ENCODE results near the gene SFMBT2. TPM values are rescaled to one million over a fixed set of nuclear protein-coding genes. Genes with fewer than 3 reads are reported as not detected.

SFMBT2 gene
- total RNA-seq, 3 donors from 2014 or later (not counting 1 experiment from before 2014, with no cell fraction given) = 50.4 to 70.4 (median 52.2) TPM

- ATAC-seq = no peak
- H3K4me1 Mint-ChIP-seq = peaks cover 0 to 14% of the 10 kb centered on the region in 2 donors
- H3K4me3 ChIP-seq (ENCODE audit: low read length) = no peak overlapping the region
- no peak overlapping the region for H3K27ac Mint-ChIP-seq
- DNase-seq = no peak
- intact Hi-C loops (cut with micrococcal nuclease) = no loop called here
- no peak for TF ChIP-seq CTCF (IDR thresholded peaks at IDR 0.05)
- no peaks in the 10 kb centered on the region for H3K9me3 ChIP-seq (ENCODE audit: control insufficient read depth, insufficient read depth, low read length)
- no peaks in the 10 kb centered on the region for H3K9me3 Mint-ChIP-seq
- no peak overlapping the region for H3K27ac ChIP-seq (ENCODE audit: low read length)
- no peaks in the 10 kb centered on the region for H3K36me3 ChIP-seq (ENCODE audit: control insufficient read depth, insufficient read depth, low read length)
- WGBS (ENCODE audit: insufficient coverage) = 87% methylated on average over 7 of the region's 7 CpGs
- H3K4me3 Mint-ChIP-seq = no peak overlapping the region
- no peaks in the 10 kb centered on the region for H3K27me3 ChIP-seq (ENCODE audit: control insufficient read depth, insufficient read depth, low read length)
- no peaks in the 10 kb centered on the region for H3K36me3 Mint-ChIP-seq
- peaks cover 3% of the 10 kb centered on the region for H3K4me1 ChIP-seq (ENCODE audit: control insufficient read depth, insufficient read depth, low read length)
- H3K27me3 Mint-ChIP-seq (ENCODE audit: low read depth in 2 of 2) = peaks cover under 1 to 7% of the 10 kb centered on the region in 2 donors
Measured at GRCh38 chr10:7439696-7440095, 28.9 kb upstream of the SFMBT2 start.

GRCh38 chr10:7438196-7438986 is 27.6 kb upstream of the SFMBT2 start:
- no peak overlapping the region for H3K4me3 ChIP-seq (ENCODE audit: low read length)
- no peaks in the 10 kb centered on the region for H3K9me3 ChIP-seq (ENCODE audit: control insufficient read depth, insufficient read depth, low read length)
- H3K27me3 ChIP-seq (ENCODE audit: control insufficient read depth, insufficient read depth, low read length) = no peaks in the 10 kb centered on the region
- DNase-seq = no peak
- H3K4me3 Mint-ChIP-seq = no peak overlapping the region
- no peak overlapping the region for H3K27ac Mint-ChIP-seq
- H3K27ac ChIP-seq (ENCODE audit: low read length) = no peak overlapping the region
- peaks cover 0 to 12% of the 10 kb centered on the region in 2 donors for H3K4me1 Mint-ChIP-seq
- peaks cover 3% of the 10 kb centered on the region for H3K4me1 ChIP-seq (ENCODE audit: control insufficient read depth, insufficient read depth, low read length)
- WGBS (ENCODE audit: insufficient coverage) = 57% methylated on average over 17 of the region's 19 CpGs
- no peaks in the 10 kb centered on the region for H3K36me3 ChIP-seq (ENCODE audit: control insufficient read depth, insufficient read depth, low read length)
- no peaks in the 10 kb centered on the region for H3K9me3 Mint-ChIP-seq
- H3K27me3 Mint-ChIP-seq (ENCODE audit: low read depth in 2 of 2) = peaks cover 1 to 7% of the 10 kb centered on the region in 2 donors
- intact Hi-C loops (cut with micrococcal nuclease) = no loop called here
- no peak for ATAC-seq
- no peaks in the 10 kb centered on the region for H3K36me3 Mint-ChIP-seq
- TF ChIP-seq CTCF (IDR thresholded peaks at IDR 0.05) = no peak

- Mint-ChIP-seq H3K27ac (no peak overlapping the region), H3K4me1 (peaks cover 0 to 12% of the 10 kb centered on the region in 2 donors), H3K36me3 (no peaks in the 10 kb centered on the region), H3K4me3 (no peak overlapping the region), H3K27me3 (ENCODE audit: low read depth in 2 of 2) (peaks cover 8 to 20% of the 10 kb centered on the region in 2 donors), H3K9me3 (no peaks in the 10 kb centered on the region)
- DNase-seq (no peak), ATAC-seq (no peak)
- no peaks in the 10 kb centered on the region for H3K36me3 ChIP-seq (ENCODE audit: control insufficient read depth, insufficient read depth, low read length)
- intact Hi-C loops (cut with micrococcal nuclease) = no loop called here
- WGBS (ENCODE audit: insufficient coverage) = 100% methylated on average over 1 of the region's 3 CpGs
- H3K4me3 ChIP-seq (ENCODE audit: low read length) = no peak overlapping the region
- H3K9me3 ChIP-seq (ENCODE audit: control insufficient read depth, insufficient read depth, low read length) = no peaks in the 10 kb centered on the region
- no peak for TF ChIP-seq CTCF (IDR thresholded peaks at IDR 0.05)
- no peaks in the 10 kb centered on the region for H3K27me3 ChIP-seq (ENCODE audit: control insufficient read depth, insufficient read depth, low read length)
- peaks cover 3% of the 10 kb centered on the region for H3K4me1 ChIP-seq (ENCODE audit: control insufficient read depth, insufficient read depth, low read length)
- H3K27ac ChIP-seq (ENCODE audit: low read length) = no peak overlapping the region
Measured at GRCh38 chr10:7436490-7437100, 25.8 kb upstream of the SFMBT2 start.

Data from natural killer cell (primary cell).